ENCODE data around the gene NTM.

GRCh38 chr11:132334769-132335280 lies 964.4 kb downstream of the NTM start:
- TF ChIP-seq CTCF (IDR thresholded peaks at IDR 0.05), result no peak
- no peak for TF ChIP-seq EP300 (IDR thresholded peaks at IDR 0.05)
